ENCODE results near the gene IL34. TPM values are rescaled to one million over a fixed set of nuclear protein-coding genes. Genes with fewer than 3 reads are reported as not detected.

IL34 gene
- total RNA-seq, 1 donor from 2014 or later, result 20.0 TPM

DNA sequence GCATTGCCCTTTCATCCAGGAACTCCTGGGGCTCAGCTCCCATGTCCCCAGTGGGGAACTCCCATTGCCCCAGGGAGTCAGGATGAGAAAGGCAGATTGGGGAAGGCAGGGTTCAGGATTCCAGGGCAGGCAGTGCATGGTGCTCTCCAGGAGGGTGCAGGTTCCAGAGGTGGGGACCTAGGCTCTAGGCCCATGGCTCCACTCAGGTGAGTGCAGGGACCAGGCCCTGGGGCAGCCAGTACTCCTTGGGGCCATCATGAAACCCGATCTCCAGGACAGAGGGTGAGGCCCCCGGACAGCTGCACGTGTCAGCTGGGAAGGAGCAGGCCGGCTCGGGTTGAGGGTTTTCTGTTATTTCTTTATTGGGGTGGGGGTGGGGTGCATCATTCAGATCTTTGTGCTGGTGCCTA, 40.7 kb downstream of the IL34 start:
- DNase-seq (ENCODE audit: low read depth), result peak; percentile 94

DNA sequence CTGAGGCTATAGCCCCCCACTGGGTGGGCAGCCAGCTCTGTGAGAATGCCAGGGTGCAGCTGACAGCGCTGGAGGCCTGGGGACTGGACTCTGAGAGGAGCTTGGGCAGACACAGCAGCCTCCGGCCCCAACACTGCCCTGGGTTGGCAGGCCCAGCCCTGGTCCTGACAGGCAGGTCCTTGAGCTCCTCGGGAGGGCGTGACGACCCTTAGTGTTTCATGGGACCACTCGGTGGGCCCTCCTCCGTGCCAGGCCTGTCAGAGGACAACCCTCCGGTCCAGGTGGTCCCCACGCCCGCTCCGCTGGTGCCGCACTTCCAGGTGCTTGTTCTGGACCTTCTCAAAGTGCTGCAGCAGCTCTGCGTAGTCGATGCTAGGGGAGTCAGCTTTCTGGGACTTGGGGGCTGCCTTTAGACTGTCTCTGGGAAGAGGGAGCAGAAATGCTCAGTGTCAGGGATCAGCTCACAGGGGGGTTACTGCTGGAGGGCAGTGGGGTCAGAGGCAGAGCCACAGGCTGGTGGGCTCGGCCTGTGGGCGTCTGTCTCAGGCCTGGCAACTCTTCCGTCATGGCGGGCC, 41.4 kb downstream of the IL34 start:
- DNase-seq (ENCODE audit: low read depth), result no peak

DNA sequence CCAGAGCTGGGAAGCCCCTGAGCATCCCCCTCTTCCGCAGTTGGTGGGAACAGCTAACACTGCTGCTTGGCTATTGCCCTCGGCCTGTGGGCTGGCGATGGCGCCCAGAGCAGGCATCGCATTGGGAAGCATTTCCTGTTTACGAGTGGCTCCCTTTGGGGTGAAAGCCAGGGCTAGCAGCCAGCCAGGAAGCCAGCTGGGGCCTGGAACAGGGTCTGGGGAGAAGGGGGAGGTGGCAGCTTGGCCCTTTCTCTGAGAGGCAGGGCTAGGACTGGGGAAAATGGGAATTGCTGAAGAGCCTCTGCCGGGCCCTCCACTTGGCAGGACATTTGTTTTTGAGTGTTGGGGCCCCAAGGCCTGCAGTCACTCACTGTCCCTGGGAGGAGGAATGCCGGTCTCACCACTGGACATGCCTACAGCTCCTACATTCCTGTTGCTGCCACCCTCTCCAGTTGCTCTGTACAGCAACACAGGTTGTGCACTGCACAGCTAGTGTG, 41.9 kb downstream of the IL34 start:
- DNase-seq (ENCODE audit: low read depth), result peak; percentile 95

DNA sequence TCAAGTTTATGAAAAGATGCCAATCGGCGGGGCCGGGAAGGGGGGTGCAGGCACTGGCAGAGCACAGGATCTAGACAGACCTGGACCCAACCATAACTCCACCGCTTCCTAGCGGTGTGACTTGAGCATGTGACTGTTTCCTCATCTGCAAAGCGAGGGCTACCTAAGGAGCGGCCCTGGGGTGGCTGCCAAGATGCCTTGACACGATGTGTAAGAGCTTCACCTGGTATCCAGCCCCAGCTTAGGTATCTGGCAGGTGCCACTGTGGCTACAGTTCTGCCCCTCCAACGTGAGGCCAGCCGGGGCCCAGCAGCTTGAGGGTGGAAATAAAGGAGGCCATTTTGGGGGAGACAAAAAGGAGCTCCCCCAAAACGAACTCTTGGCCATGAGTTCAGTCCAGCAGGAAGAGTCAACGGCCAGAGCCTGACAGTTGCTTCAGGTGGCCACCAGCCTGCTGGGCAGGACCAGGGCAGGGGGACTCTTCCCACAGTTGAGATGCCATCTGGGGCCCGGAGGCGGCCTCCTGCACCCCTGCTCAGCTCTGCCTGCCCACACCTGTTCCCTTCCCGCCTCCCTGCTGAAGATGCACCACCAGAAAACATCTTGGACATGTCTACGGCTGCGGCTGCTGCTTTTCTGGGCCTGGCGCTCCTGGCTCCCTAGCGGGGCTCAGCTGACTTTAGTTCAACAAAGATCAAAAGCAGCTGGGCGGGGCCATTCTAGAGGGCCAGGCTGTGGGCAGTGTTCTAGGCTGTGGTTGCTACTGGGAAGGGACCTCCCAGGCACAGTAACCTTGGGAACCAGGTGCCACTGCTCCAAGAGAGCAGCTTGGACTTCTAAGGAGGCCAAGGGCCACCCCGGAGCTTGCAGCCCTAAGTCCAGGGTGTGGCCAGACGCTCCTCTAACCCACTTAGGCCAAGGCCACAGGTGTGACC, 42.9 kb downstream of the IL34 start:
- peak; percentile 86 for DNase-seq (ENCODE audit: low read depth)

DNA sequence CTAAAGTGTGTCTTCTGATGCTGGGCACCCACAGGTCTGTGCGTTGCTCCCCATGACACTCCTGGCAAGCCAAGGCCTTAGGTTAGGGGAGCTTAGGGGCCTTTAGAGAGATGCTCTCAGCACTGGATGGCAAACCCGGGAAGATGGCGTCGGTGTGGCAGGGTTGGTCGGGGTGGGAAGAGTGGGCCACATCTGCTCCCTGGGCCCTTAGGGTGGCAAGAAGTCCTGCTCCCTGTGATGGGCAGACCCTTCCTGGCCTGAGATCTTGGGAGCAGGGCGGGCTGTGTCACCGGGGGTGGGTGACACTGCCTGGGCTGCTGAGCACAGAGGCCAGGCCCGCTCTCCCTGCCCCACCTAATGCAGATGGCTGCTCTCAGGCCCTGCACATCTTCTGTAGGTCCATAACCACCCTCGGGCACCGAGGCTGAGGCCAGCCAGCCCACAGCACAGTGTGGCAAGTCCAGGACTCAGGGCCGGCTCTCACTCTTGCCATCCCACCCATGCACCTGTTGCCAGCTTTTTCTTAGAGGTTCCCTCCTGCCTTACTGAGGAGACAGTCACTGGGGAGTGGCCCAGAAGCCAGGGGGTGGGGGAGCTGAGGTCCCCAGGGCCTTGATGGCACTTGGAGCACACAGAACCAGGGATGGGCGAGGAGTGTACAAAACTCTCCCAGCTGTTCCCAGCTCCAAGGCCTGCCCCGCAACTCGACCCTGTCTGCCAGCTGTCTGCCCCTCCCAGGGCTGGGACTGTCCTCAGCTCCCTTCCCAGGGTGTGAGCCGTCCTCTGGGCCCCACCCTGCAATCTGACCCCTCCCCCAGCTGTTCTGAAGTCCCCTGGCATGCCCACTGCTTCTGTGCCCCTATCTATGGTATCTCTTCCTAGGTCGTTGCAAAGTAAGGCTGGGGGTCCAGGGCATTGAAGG, 43.9 kb downstream of the IL34 start:
- peak; percentile 99 for DNase-seq (ENCODE audit: low read depth)

DNA sequence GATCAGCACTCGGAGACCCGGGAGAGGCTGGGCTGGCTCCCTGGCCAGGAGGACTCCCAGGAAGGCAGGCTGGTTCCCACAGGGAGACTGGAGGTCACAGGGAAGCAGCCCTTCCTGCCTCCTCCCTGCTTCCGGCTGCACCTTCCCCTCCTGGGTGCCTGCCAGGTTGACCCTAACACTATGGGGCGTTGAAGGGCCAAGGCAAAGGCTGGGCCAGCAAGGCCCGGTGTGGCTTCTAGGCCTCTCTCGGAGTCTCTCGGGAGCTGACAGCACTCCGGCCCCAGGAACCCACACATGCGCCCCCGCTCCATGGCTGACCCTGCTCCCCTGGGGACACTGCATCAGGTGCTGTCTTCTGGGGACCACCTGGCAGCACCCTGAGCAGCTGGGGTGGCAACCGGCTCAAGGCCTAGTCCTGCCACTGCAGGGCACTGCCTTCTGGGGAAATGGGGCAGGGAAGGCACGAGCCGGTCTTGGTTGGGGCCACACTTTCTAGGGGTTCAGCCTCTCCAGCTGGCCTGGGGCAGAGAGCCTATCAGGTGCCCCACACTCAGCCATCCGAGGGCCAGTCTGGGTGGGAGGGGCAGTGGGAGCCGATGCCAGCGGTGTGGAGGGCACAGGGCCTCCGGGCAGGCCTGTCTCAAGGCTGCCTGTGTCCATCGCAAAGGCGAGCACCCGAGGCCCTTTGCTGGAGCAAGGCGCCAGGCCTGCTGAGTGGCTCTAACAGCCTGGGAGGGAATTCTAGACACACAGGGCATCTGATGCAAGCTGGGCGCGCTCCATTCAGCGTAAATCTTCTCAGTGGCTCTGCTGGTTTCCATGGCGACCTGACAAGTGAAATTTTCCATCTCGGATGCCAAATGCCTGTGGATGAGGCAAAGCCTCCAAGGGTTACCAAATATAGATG, 45.1 kb downstream of the IL34 start:
- peak; percentile 99 for DNase-seq (ENCODE audit: low read depth)

DNA sequence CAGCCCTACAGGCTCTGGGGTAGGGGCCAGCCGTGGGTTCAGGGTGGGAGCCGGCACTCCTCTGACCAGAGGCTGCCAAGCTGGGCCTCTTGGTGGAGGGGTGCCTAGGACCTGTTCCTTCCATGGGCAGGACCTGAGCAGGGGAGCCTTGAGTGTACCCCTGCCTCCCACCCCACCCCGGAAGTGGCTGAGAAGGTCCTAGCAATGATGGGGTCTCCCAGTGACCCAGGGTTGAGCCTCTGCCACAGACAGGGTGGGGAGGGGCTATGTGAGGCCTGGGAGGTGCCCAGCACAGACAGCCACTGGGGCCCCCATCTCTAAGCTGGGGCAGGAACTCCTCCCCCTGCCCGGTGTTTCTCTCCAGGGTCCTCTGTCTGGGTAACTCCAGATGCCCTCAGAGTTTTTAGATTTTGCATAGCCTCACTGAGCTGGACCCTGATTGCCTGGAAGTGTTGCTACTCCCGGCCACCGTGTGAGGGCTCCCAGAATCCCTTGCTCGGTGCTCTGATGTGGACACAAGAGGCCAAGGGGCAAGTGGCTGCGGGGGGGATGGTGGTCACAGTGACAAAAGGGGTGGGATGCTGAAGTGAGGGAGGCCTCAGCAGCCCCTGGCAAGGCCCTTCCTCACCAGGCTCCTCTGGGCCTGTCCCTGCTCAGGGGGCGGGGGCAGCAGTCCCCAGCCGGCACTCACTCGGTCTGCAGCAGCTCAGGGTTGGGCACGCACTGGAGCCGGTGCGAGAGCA, 45.9 kb downstream of the IL34 start:
- peak; percentile 61 for DNase-seq (ENCODE audit: low read depth)

DNA sequence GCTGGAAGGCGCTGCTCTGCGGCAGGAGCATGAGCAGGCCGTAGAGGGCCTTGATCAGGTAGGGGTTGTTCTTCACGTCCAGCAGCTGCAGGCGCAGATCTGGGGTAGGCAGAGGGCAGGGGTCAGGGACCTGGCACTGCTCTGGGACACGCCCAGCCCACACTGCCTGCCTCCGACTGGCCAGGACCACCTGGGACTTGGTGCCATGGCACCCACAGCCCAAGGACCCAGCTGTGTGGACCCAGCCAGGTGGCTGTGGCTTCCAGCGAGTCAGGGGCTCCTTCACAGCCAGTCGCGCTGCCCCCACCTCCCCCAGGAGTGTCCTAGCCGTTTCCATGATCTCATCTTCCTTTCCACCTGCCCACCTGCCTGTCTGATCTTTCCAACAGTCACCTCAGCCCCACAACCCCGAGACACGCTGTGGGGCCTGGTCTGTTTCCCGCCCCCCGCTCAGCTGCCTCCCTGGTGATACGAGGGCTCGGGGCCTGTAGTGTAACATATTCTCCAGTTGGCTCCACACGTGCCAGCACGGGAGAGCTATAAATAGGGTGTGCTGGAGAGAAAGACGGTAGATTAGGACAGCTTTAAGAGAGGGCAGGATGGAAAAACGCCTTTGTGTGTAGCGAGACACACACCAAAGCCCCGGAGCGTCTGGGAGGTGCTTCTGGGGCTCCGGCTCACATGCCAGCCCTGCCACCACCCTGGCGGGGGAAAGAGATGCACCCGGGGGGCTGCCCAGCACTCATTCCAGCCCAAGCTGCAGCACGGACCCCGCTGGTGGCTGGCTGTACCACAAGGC, 46.7 kb downstream of the IL34 start:
- peak; percentile 97 for DNase-seq (ENCODE audit: low read depth)

DNA sequence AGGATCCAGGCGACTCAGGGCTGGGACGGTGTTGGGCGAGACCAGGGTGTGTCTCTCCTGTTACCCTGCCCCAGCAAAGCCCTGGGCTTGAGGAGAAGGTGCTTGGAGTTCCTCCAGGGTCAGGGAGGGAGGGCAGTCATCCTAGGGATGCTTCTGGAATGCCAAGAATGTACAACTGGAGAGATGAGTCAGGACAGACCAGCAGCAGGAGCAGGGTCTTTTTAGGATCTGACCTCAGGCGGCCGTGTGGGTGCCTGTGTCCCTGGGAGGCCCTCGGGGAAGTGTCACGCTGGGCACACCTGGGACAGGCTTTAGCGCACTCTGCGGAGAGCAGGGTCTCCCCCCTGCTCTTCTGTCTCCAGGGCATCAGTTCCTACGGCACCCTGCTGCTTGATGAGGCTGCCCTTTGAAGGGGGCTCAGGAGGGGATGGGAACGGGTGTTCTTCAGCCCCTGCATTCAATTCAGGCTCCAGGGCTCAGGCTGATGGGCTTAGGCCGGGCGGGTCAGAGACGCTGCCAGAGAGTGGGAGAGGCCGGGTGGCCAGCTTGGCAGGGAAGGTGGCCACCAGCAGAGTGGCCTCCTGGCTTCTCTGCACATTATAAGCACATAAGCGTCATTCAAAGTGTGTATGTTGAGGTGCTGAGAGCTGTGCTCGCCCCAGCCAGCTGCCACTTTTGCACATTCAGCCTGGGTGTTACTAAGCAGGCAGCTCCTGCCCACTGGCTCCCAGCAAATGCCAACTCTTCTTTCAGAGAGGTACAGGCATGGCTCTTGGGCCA, 47.9 kb downstream of the IL34 start:
- peak; percentile 98 for DNase-seq (ENCODE audit: low read depth)

DNA sequence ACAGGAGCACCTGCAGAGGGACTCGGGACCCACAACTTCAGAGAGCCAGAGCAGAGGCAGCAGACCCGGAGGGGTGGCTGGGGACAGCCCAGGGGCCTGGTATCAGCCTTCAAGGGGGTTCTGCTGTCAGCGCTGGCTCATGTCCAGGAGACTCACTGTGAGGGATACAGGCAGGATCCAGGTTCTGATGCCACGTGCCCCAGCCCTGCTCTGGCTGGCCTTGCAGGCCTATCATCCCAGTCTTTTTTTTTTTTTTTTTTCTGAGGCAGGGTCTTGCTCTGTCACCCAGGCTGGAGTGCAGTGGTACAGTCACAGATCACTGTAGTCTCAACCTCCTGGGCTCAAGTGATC, 48.5 kb downstream of the IL34 start:
- no peak for DNase-seq (ENCODE audit: low read depth)

DNA sequence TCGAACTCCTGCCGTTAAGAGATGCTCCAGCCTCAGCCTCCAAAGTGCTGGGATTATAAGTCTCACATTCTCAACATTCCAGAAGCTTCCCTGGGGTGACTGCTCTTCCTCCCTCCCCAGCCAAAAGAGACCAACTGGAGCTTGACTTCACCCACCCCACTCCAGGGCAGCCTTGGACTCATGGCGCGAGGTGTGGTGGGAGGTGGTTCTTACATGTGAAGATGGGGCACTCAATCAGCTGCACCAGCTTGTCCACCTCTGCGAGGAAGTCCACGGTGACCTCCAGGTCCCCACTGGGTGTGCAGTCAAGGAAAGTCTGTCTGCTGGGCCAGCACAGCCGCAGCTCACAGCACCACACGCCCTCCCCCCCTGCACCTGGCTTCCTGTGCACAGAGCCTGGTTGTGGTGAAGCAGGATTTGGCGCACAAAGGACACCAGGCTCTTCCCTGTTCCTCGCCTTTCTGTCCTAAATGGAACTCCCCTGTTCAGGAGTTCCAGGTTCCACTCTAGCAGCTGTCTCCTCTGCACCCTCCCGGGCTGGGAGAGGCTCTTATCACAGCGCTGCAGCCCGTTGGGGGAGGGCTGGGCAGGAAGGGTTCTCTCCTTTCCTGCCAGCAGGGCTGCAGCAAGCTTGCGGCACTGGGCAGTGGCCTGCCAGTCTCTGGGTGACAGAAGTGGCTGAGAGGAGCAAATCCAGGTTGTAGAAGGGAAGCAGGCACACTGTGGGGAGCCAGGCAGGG, 49.1 kb downstream of the IL34 start:
- DNase-seq (ENCODE audit: low read depth), result peak; percentile 95

DNA sequence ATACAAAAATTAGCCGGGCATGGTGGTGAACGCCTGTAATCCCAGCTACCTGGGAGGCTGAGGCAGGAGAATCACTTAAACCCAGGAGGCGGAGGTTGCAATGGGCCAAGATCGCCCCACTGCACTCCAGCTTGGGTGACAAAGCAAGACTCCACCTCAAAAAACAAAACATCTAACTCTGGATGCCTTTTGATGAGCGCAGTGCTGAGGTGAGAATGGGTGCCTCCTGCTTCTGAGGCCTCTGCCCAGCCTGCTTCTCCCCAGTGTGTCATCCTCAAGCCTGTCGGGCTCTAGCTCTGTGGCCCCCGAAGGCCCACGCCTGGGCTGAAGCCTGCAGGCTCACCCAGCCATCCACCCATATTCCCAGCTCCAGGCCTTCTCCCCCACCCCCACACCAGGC, 50.0 kb downstream of the IL34 start:
- DNase-seq (ENCODE audit: low read depth), result no peak

DNA sequence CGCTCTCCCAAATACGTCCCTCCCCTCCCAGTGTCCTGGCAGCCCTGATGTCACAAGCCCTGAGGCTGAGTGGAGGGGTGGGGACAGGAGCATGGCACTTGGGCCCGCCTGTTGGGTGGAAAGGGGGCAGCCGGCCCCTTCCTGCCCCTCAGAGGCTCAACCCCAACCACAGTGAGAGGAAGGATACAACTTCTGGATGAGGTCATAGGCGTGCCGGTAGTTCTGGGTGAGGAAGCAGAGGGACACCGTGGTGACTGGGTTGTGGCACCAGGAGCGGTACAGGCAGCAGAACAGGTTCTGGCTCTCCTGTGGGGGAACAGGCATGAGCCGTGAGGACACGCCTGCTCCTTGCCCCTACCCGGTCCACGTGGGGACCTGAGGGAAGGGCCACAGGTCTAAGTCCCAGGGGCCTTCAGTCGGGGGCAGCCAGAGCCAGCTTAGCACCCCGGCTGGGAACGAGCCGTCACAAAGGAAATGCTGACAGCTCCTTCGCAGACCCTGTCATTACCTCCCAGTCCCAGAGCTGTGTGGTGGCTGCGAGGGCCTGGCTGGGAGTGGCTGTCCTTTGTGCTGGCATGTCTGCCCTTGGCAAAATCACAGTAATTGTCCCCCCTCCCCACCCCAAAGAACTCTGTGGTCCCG, 50.7 kb downstream of the IL34 start:
- DNase-seq (ENCODE audit: low read depth), result peak; percentile 77

DNA sequence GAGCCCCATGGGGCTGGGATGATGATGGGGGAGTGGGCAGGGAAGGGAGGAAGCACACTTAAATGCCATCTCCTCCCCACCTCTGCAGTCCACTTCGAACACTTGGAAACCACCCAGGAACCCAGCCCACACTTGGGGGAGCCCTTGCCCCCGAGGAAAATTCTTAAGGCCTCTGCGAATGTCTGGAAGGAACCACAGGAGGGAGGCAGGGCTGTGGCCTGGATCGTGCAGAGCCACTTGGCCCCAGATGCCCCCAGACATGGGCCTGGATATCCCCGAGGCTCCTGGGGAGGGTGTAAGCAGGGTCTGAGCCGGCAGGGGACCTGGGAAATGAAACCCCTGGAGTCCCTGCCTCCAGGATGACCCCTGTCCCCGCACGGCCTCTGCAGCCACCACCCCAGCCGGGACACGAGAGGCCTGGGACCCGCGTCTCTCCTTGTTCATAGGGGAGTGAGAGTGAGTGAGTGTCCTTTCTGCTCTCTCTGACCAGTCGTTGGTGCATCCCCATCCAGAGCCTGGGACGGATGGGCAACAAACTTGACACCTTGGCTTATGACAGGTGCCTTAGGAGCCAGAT, 51.3 kb downstream of the IL34 start:
- DNase-seq (ENCODE audit: low read depth), result peak; percentile 92

DNA sequence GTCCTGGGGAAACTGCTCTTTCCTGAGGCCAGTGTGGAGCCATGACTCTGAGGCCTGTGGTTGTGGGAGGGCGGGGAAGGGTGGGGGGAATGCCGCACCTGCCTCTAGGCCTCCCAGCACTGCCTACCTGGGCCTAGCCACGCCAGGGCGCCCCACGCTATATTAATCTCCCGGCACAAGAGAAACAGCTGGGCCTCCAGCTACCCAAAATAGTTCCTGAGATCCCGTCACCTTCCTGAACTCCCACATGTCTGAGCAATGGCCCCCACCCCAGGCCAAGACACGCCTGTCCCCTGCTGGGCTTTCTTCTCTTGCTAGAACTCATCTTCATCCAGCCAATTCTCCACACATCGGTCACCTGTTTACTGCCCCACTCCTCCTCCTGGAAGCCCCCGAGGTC, 52.5 kb downstream of the IL34 start:
- peak; percentile 88 for DNase-seq (ENCODE audit: low read depth)

DNA sequence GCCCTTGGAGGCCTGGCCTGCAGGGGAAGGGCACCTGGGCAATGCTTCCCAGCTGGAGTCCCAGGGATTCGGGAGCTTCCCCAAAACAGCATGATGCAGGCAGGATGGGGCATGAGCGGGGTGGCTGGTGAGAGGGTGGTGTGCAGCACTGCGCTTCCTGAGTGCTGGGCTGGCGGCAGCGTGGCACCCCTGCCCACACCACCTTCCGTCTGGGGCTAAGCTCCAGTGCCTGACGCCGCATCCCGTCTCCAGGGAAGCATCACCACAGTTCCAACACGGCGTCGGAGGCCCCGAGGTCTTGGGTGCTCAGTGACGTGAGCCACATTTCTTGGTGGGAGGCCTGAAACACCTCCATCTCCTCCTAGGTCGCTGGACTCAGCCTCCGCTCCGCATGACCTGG, 53.3 kb downstream of the IL34 start:
- DNase-seq (ENCODE audit: low read depth), result no peak

Data from myocyte (in vitro differentiated cells).